A549 (cell line): ENCODE measurements around the gene IQCE. TPM values are rescaled to one million over a fixed set of nuclear protein-coding genes. Genes with fewer than 3 reads are reported as not detected.

Experiments used
- ATAC-seq, 2 experiments: fragments of 200-7000 bp in 1 of 2; fragments of >200 bp in 1 of 2; cut with Nextera tagmentation in 1 of 2; cut with Tn5 transposase in 1 of 2; 3 replicates each; pipeline versions ENCODE4 v1.8.0 to v1.9.1; 2018 to 2020; ENCODE audit warnings: mild to moderate bottlenecking in 1 of 2, moderate library complexity in 1 of 2
- CTCF ChIA-PET: fragments of 300-600 bp; sonication (Branson Sonifier 250); formaldehyde crosslinking; extraction: SDS; loops from one replicate; lab custom pipeline; 2021; ENCODE audit warnings: antibody characterized with exemption, inconsistent platforms; lab: Yijun Ruan, JAX
- POLR2A ChIA-PET: fragments of 350-600 bp; formaldehyde crosslinking; extraction: SDS; loops from one replicate; lab custom pipeline; 2021; ENCODE audit warnings: antibody characterized with exemption, inconsistent platforms; lab: Yijun Ruan, JAX
- DNase-seq, 2 experiments: peaks; one replicate each; pipeline versions ENCODE4 v3.0.0 to v3.0.0-alpha.2; 2011 to 2016; ENCODE audit warnings: low read depth in 1 of 2, low spot score in 1 of 2
- FAIRE-seq: peaks from 2 replicates; lab custom pipeline; 2011; peaks lifted over from hg19 to GRCh38; lab: Jason Lieb, UNC
- H3K27ac ChIP-seq, 2 experiments: fragments of >200 bp; sonication (Bioruptor Twin); formaldehyde crosslinking; 3 replicates each; pipeline ENCODE4 v1.5.1; 2016 to 2017
- H3K4me1 ChIP-seq: fragments of >200 bp; sonication (Bioruptor Twin); formaldehyde crosslinking; 3 replicates; pipeline ENCODE4 v1.6.1; 2016
- H3K4me2 ChIP-seq: fragments of >200 bp; sonication (Bioruptor Twin); formaldehyde crosslinking; 3 replicates; pipeline ENCODE4 v1.6.1; 2016
- H3K4me3 ChIP-seq: fragments of >200 bp; sonication (Bioruptor Twin); formaldehyde crosslinking; 3 replicates; pipeline ENCODE4 v1.5.1; 2016
- H3K9me3 ChIP-seq: fragments of >200 bp; sonication (Bioruptor Twin); formaldehyde crosslinking; 3 replicates; pipeline ENCODE4 v1.6.1; 2016
- CHD2 ChIP-seq: fragments of 150-350 bp; IDR thresholded peaks from 2 replicates; pipeline ENCODE4 v1.6.1; 2014; ENCODE audit warnings: low read length; ENCODE audit not compliant: partially characterized antibody
- FOXS1 ChIP-seq: fragments of 250-450 bp; sonication (Bioruptor Pico); IDR thresholded peaks from 2 replicates; pipeline ENCODE4 v1.5.0; 2020; ENCODE audit warnings: mild to moderate bottlenecking, moderate library complexity
- HDAC2 ChIP-seq: fragments of 200-600 bp; sonication (generic); IDR thresholded peaks from 2 replicates; pipeline ENCODE4 v1.6.1; 2016
- HOXA7 ChIP-seq: fragments of 250-450 bp; sonication (Bioruptor Pico); IDR thresholded peaks from 2 replicates; pipeline ENCODE4 v1.5.0; 2020; ENCODE audit warnings: mild to moderate bottlenecking, moderate library complexity
- HOXB13 ChIP-seq: fragments of 250-450 bp; sonication (Bioruptor Pico); IDR thresholded peaks from 2 replicates; pipeline ENCODE4 v1.5.0; 2020; ENCODE audit warnings: low read depth, mild to moderate bottlenecking, moderate library complexity
- KDM1A ChIP-seq: fragments of 200-600 bp; sonication (generic); IDR thresholded peaks from 2 replicates; pipeline ENCODE4 v1.6.1; 2016; ENCODE audit warnings: low read depth, mild to moderate bottlenecking
- NFE2L2 ChIP-seq: fragments of 150-350 bp; conservative IDR thresholded peaks from 2 replicates; pipeline ENCODE4 v1.6.1; 2014; ENCODE audit warnings: low read length
- POLR2A ChIP-seq: IDR thresholded peaks from 2 replicates; pipeline ENCODE4 v1.6.1; 2012; ENCODE audit warnings: mild to moderate bottlenecking, low read length
- RAD21 ChIP-seq, 2 experiments: fragments of >200 bp in 1 of 2; sonication (Bioruptor Twin) in 1 of 2; formaldehyde crosslinking in 1 of 2; IDR thresholded peaks in 1 of 2; conservative IDR thresholded peaks in 1 of 2; 2 replicates in 1 of 2; 3 replicates in 1 of 2; pipeline ENCODE4 v1.6.1; 2012 to 2018; ENCODE audit warnings: inconsistent platforms in 1 of 2
- SREBF2 ChIP-seq: fragments of 450-650 bp; IDR thresholded peaks from 2 replicates; pipeline ENCODE4 v1.6.1; 2014; ENCODE audit warnings: mild to moderate bottlenecking, moderate library complexity
- TP53 ChIP-seq: fragments of 250-450 bp; sonication (Bioruptor Pico); IDR thresholded peaks from 2 replicates; pipeline ENCODE4 v1.5.0; 2021; ENCODE audit warnings: mild to moderate bottlenecking, moderate library complexity
- ZFP36 ChIP-seq: fragments of 450-650 bp; IDR thresholded peaks from 2 replicates; pipeline ENCODE4 v1.6.1; 2014; ENCODE audit warnings: borderline replicate concordance; ENCODE audit not compliant: partially characterized antibody
- ZSCAN20 ChIP-seq: fragments of 250-450 bp; sonication (Bioruptor Pico); IDR thresholded peaks from 2 replicates; pipeline ENCODE4 v1.8.0; 2022; ENCODE audit warnings: mild to moderate bottlenecking, moderate library complexity
- WGBS: methylation state at CpG from one replicate; pipeline ENCODE4 v1.1.6; 2017; ENCODE audit errors: missing lambda C conversion rate; 5-methylcytosine and 5-hydroxymethylcytosine counted together
- polyA plus RNA-seq, 4 experiments: library from polyadenylated mRNA; depleted of rRNA in 3 of 4; stranded (reverse); fragments of >200 nt; fragmentation: RNase III in 1 of 4; extraction: RNeasy Plus Mini Kit Qiagen cat#74134 plus additional on column Dnase treatment in 1 of 4; gene quantifications; 2 replicates in 3 of 4; 3 replicates in 1 of 4; pipeline ENCODE4 v1.2.3, GENCODE V29; 2011 to 2017
- TF ChIP-seq, protein P1 (sequence below): fragments of 250-450 bp; sonication (Bioruptor Pico); IDR thresholded peaks from 2 replicates; pipeline ENCODE4 v1.5.0; 2020; ENCODE audit warnings: low read depth, mild to moderate bottlenecking, moderate library complexity
- TF ChIP-seq, protein P2 (sequence below): IDR thresholded peaks from 2 replicates; pipeline ENCODE4 v1.6.1; 2012
- TF ChIP-seq, protein P3 (sequence below): fragments of >200 bp; sonication (Bioruptor Twin); formaldehyde crosslinking; IDR thresholded peaks from 3 replicates; pipeline ENCODE4 v1.5.1; 2016
- TF ChIP-seq, protein P4 (sequence below): fragments of 250-450 bp; sonication (Bioruptor Pico); IDR thresholded peaks from 2 replicates; pipeline ENCODE4 v1.5.0; 2021; ENCODE audit warnings: mild to moderate bottlenecking, moderate library complexity, borderline replicate concordance
- TF ChIP-seq, protein P5 (sequence below): fragments of 450-650 bp; IDR thresholded peaks from 2 replicates; pipeline ENCODE4 v1.6.1; 2014; ENCODE audit warnings: antibody characterized with exemption

Gene IQCE
- polyA plus RNA-seq, 2 of the 4 experiments (the other 2 are of a cell fraction): 10.6 to 13.0 TPM

DNA sequence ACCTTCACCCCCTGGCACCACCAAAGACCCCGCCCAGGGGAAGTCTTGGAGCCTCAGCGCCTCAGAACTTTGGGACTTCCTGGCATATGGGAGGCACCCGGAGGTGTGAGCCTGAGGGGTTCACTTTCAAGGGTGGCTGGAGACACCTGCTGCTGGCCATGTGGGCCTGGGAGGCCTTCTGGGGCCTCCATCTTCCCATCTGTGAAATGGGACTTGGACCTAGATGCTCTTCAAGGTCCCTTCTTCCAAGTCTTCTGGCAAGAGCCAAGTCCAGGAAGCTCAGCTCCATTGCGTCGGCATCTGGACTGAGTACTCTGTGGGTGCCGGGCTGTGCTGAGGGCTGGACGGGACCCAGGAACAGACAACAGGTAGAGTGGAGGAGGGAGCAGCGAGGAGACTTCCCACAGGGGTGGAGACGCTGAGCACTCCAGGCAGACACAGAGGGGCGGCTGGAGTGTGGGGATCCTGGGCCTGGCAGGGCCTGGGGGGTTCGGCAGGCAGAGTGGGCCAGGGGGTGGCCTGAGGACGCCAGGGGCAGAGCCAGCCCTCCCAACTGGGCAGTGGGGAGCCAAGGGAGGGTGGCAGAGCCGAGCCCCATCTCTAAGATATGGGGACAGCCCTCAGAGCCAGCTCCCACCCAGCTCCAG lies 48.5 kb upstream of the IQCE start:
- WGBS: 88% methylated on average over 12 of the region's 13 CpGs
- H3K27ac ChIP-seq: peak overlapping the region in 1 of 2 experiments; percentile 69; a peak in 2 of 6 replicates
- TF ChIP-seq SREBF2: no peak
- TF ChIP-seq KDM1A: 0 out of 2 replicates have a peak, but pooled peaks have one; percentile 15
- POLR2A ChIA-PET: no interaction called here
- CTCF ChIA-PET: interaction anchor here (0.5 to 1.4 kb wide), 2 partner anchors 15 to 35 kb away, joined by 4 read pairs; no protein-coding TSS in a partner anchor
- no peak overlapping the region for H3K4me2 ChIP-seq
- FAIRE-seq (no peak), ATAC-seq (no peak), DNase-seq (no peak)
- peaks cover 17% of the 10 kb centered on the region for H3K4me1 ChIP-seq
- H3K4me3 ChIP-seq: no peak overlapping the region
- no peaks in the 10 kb centered on the region for H3K9me3 ChIP-seq

DNA sequence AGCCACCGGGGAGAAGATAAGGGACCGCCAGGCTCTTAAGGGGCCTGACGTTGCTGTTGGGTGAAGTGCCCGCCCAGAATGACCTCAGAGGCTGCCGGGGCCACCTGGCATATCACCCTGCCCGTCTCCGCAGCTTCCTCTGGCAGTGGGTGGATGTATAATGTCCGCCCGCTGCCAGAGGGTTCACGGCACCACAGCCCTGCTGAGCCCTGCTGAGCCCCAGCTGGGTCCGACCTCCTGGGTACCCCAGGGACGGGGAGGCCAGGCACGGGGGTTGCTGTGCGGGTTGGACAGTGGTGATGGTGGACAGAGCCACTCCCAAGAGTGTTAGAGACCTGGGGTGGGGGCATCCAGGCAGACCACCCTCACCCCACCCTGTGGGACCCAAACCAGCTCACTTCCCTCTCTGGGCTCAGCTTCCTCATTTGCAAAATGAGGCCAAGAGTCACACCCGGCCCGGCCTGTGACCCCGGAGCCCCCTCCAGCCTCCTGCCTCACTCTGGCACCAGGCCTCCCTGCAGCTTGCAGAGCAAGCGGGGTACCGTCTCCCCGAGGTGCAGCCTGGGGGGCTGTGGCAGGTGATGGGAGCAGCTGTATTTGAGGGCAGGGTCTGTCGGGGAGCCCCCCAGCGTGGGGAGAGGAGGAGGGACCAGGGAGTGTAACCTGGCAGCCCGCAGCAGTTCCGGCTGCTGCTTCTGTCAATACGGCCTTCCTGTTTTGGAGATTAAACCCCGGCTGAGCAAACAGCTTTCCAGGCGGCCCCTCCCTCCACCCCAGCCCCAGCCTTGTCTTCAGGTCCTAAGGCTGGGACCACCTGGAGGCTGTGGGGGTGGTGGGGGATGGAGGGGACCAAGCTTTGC lies 47.6 kb upstream of the IQCE start:
- POLR2A ChIA-PET: no interaction called here

DNA sequence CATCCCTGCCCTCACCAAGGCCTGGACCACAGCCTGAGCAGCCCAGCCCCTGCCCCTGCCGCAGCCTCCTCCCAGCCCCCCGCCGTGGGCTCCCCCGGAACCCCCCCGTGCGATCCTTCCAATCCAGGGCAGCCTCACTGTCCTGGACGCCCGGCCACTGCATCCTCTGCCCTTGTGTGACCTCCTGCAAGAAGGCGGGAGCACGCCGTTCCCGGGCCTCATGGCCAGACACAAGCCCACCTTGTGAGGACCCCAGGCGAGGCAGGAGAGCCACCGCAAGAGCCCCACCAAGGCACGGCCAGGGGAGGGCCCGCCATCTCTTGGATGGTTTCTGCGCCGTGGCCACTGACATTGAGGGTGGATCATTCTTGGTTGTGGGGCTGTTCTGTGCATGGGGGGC lies 47.0 kb upstream of the IQCE start:
- ChIA-PET POLR2A (no interaction called here), CTCF (no interaction called here)
- FAIRE-seq (no peak), DNase-seq (no peak), ATAC-seq (no peak)
- Histone ChIP-seq H3K4me2 (peak overlapping the region; percentile 5; the same call in 2 of the 3 replicates), H3K4me3 (no peak overlapping the region), H3K27ac (peak overlapping the region; percentile 31 to 69; a peak in 4 of 6 replicates), H3K9me3 (no peaks in the 10 kb centered on the region), H3K4me1 (peaks cover 30% of the 10 kb centered on the region)
- TF ChIP-seq, protein P1, sequence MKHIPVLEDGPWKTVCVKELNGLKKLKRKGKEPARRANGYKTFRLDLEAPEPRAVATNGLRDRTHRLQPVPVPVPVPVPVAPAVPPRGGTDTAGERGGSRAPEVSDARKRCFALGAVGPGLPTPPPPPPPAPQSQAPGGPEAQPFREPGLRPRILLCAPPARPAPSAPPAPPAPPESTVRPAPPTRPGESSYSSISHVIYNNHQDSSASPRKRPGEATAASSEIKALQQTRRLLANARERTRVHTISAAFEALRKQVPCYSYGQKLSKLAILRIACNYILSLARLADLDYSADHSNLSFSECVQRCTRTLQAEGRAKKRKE: no peak
- TF ChIP-seq, protein P2, sequence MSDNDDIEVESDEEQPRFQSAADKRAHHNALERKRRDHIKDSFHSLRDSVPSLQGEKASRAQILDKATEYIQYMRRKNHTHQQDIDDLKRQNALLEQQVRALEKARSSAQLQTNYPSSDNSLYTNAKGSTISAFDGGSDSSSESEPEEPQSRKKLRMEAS: no peak
- no peak for TF ChIP-seq CHD2
- TF ChIP-seq HOXB13 (CRISPR knock-in tag): no peak
- no peak for TF ChIP-seq FOXS1
- no peak for TF ChIP-seq HOXA7 (CRISPR knock-in tag)
- TF ChIP-seq, protein P3, sequence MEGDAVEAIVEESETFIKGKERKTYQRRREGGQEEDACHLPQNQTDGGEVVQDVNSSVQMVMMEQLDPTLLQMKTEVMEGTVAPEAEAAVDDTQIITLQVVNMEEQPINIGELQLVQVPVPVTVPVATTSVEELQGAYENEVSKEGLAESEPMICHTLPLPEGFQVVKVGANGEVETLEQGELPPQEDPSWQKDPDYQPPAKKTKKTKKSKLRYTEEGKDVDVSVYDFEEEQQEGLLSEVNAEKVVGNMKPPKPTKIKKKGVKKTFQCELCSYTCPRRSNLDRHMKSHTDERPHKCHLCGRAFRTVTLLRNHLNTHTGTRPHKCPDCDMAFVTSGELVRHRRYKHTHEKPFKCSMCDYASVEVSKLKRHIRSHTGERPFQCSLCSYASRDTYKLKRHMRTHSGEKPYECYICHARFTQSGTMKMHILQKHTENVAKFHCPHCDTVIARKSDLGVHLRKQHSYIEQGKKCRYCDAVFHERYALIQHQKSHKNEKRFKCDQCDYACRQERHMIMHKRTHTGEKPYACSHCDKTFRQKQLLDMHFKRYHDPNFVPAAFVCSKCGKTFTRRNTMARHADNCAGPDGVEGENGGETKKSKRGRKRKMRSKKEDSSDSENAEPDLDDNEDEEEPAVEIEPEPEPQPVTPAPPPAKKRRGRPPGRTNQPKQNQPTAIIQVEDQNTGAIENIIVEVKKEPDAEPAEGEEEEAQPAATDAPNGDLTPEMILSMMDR: no peak
- TF ChIP-seq ZFP36: no peak
- TF ChIP-seq KDM1A: no peak
- TF ChIP-seq RAD21 (conservative IDR thresholded peaks at IDR 0.05 in 1 of 2, IDR thresholded peaks at IDR 0.05 in 1 of 2): no peak
- TF ChIP-seq POLR2A: no peak
- TF ChIP-seq, protein P4, sequence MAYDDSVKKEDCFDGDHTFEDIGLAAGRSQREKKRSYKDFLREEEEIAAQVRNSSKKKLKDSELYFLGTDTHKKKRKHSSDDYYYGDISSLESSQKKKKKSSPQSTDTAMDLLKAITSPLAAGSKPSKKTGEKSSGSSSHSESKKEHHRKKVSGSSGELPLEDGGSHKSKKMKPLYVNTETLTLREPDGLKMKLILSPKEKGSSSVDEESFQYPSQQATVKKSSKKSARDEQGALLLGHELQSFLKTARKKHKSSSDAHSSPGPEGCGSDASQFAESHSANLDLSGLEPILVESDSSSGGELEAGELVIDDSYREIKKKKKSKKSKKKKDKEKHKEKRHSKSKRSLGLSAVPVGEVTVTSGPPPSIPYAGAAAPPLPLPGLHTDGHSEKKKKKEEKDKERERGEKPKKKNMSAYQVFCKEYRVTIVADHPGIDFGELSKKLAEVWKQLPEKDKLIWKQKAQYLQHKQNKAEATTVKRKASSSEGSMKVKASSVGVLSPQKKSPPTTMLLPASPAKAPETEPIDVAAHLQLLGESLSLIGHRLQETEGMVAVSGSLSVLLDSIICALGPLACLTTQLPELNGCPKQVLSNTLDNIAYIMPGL (CRISPR knock-in tag): no peak
- no peak for TF ChIP-seq HDAC2
- TF ChIP-seq TP53 (CRISPR knock-in tag): no peak
- TF ChIP-seq NFE2L2: no peak
- no peak for TF ChIP-seq ZSCAN20 (CRISPR knock-in tag)
- WGBS: 89% methylated on average over 10 of the region's 18 CpGs

More for the DNA sequence above, 47.6 kb upstream of the IQCE start:
- TF ChIP-seq, protein P5, sequence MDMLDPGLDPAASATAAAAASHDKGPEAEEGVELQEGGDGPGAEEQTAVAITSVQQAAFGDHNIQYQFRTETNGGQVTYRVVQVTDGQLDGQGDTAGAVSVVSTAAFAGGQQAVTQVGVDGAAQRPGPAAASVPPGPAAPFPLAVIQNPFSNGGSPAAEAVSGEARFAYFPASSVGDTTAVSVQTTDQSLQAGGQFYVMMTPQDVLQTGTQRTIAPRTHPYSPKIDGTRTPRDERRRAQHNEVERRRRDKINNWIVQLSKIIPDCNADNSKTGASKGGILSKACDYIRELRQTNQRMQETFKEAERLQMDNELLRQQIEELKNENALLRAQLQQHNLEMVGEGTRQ: no peak
- H3K4me3 ChIP-seq: no peak overlapping the region
- no peaks in the 10 kb centered on the region for H3K9me3 ChIP-seq
- ATAC-seq (no peak), FAIRE-seq (no peak), DNase-seq (no peak)
- WGBS: 58% methylated on average over 20 of the region's 27 CpGs
- H3K27ac ChIP-seq: peak overlapping the region; percentile 31 to 69; a peak in 4 of 6 replicates
- CTCF ChIA-PET: interaction anchor here (0.5 kb wide), 1 partner anchor 34 kb away, joined by 4 read pairs; no protein-coding TSS in a partner anchor
- peaks cover 24% of the 10 kb centered on the region for H3K4me1 ChIP-seq
- peak overlapping the region; percentile 5; the same call in 2 of the 3 replicates for H3K4me2 ChIP-seq
